A549 (cell line): ENCODE results near the gene MACROD1. TPM values are rescaled to one million over a fixed set of nuclear protein-coding genes. Genes with fewer than 3 reads are reported as not detected.
A peak's percentile ranks its signal among the peaks of the same experiment; 100 is the strongest.

Source experiments
- ATAC-seq, 2 experiments: fragments of 200-7000 bp in 1 of 2; fragments of >200 bp in 1 of 2; cut with Nextera tagmentation in 1 of 2; cut with Tn5 transposase in 1 of 2; 3 replicates each; pipeline versions ENCODE4 v1.8.0 to v1.9.1; 2018 to 2020; ENCODE audit warnings: mild to moderate bottlenecking in 1 of 2, moderate library complexity in 1 of 2
- CTCF ChIA-PET: fragments of 300-600 bp; sonication (Branson Sonifier 250); formaldehyde crosslinking; extraction: SDS; loops from one replicate; lab custom pipeline; 2021; ENCODE audit warnings: antibody characterized with exemption, inconsistent platforms; lab: Yijun Ruan, JAX
- POLR2A ChIA-PET: fragments of 350-600 bp; formaldehyde crosslinking; extraction: SDS; loops from one replicate; lab custom pipeline; 2021; ENCODE audit warnings: antibody characterized with exemption, inconsistent platforms; lab: Yijun Ruan, JAX
- DNase-seq, 2 experiments: peaks; one replicate each; pipeline versions ENCODE4 v3.0.0 to v3.0.0-alpha.2; 2011 to 2016; ENCODE audit warnings: low read depth in 1 of 2, low spot score in 1 of 2
- FAIRE-seq: peaks from 2 replicates; lab custom pipeline; 2011; peaks lifted over from hg19 to GRCh38; lab: Jason Lieb, UNC
- H3K27ac ChIP-seq, 2 experiments: fragments of >200 bp; sonication (Bioruptor Twin); formaldehyde crosslinking; 3 replicates each; pipeline ENCODE4 v1.5.1; 2016 to 2017
- H3K4me1 ChIP-seq: fragments of >200 bp; sonication (Bioruptor Twin); formaldehyde crosslinking; 3 replicates; pipeline ENCODE4 v1.6.1; 2016
- H3K4me2 ChIP-seq: fragments of >200 bp; sonication (Bioruptor Twin); formaldehyde crosslinking; 3 replicates; pipeline ENCODE4 v1.6.1; 2016
- H3K4me3 ChIP-seq: fragments of >200 bp; sonication (Bioruptor Twin); formaldehyde crosslinking; 3 replicates; pipeline ENCODE4 v1.5.1; 2016
- H3K9me3 ChIP-seq: fragments of >200 bp; sonication (Bioruptor Twin); formaldehyde crosslinking; 3 replicates; pipeline ENCODE4 v1.6.1; 2016
- ATOH8 ChIP-seq: fragments of 250-450 bp; sonication (Bioruptor Pico); IDR thresholded peaks from 2 replicates; pipeline ENCODE4 v1.5.0; 2020; ENCODE audit warnings: low read depth, mild to moderate bottlenecking, moderate library complexity
- CBX8 ChIP-seq: fragments of 200-600 bp; sonication (generic); IDR thresholded peaks from 2 replicates; pipeline ENCODE4 v1.6.1; 2016
- CHD2 ChIP-seq: fragments of 150-350 bp; IDR thresholded peaks from 2 replicates; pipeline ENCODE4 v1.6.1; 2014; ENCODE audit warnings: low read length; ENCODE audit not compliant: partially characterized antibody
- ESRRA ChIP-seq: fragments of 150-350 bp; IDR thresholded peaks from 2 replicates; pipeline ENCODE4 v1.6.1; 2014; ENCODE audit warnings: mild to moderate bottlenecking, low read length, borderline replicate concordance
- FOSB ChIP-seq: fragments of 250-450 bp; sonication (Bioruptor Pico); IDR thresholded peaks from 2 replicates; pipeline ENCODE4 v1.5.0; 2020; ENCODE audit warnings: mild to moderate bottlenecking, moderate library complexity
- FOSL2 ChIP-seq, 2 experiments: fragments of 450-650 bp in 1 of 2; fragments of >200 bp in 1 of 2; sonication (Bioruptor Twin) in 1 of 2; formaldehyde crosslinking; IDR thresholded peaks; 2 replicates each; pipeline versions ENCODE4 v1.5.0 to v1.6.1; 2016 to 2020; ENCODE audit warnings: mild to moderate bottlenecking in 1 of 2, moderate library complexity in 1 of 2
- HES2 ChIP-seq: fragments of >200 bp; sonication (Bioruptor Twin); formaldehyde crosslinking; IDR thresholded peaks from 2 replicates; pipeline ENCODE4 v1.6.1; 2016
- HEYL ChIP-seq: fragments of 250-450 bp; sonication (Bioruptor Pico); IDR thresholded peaks from 2 replicates; pipeline ENCODE4 v1.8.0; 2021; ENCODE audit warnings: mild to moderate bottlenecking, moderate library complexity
- HOXB5 ChIP-seq: fragments of 250-450 bp; sonication (Bioruptor Pico); IDR thresholded peaks from 2 replicates; pipeline ENCODE4 v1.5.0; 2020; ENCODE audit warnings: mild to moderate bottlenecking, moderate library complexity
- KDM1A ChIP-seq: fragments of 200-600 bp; sonication (generic); IDR thresholded peaks from 2 replicates; pipeline ENCODE4 v1.6.1; 2016; ENCODE audit warnings: low read depth, mild to moderate bottlenecking
- MYC ChIP-seq: IDR thresholded peaks from 2 replicates; pipeline ENCODE4 v1.6.1; 2012; ENCODE audit warnings: mild to moderate bottlenecking, inconsistent platforms, low read length, improper control_type of control experiment, borderline replicate concordance
- NPAS2 ChIP-seq: fragments of 250-450 bp; sonication (Bioruptor Pico); IDR thresholded peaks from 2 replicates; pipeline ENCODE4 v1.8.0; 2022; ENCODE audit warnings: mild to moderate bottlenecking, moderate library complexity, borderline replicate concordance
- PHF8 ChIP-seq: fragments of 200-600 bp; sonication (generic); IDR thresholded peaks from 2 replicates; pipeline ENCODE4 v1.6.1; 2016; ENCODE audit warnings: low read depth, mild to moderate bottlenecking, antibody characterized with exemption, moderate library complexity, borderline replicate concordance
- RAD21 ChIP-seq, 2 experiments: fragments of >200 bp in 1 of 2; sonication (Bioruptor Twin) in 1 of 2; formaldehyde crosslinking in 1 of 2; IDR thresholded peaks in 1 of 2; conservative IDR thresholded peaks in 1 of 2; 2 replicates in 1 of 2; 3 replicates in 1 of 2; pipeline ENCODE4 v1.6.1; 2012 to 2018; ENCODE audit warnings: inconsistent platforms in 1 of 2
- RARB ChIP-seq: fragments of 250-450 bp; sonication (Bioruptor Pico); IDR thresholded peaks from 2 replicates; pipeline ENCODE4 v1.8.0; 2021; ENCODE audit warnings: mild to moderate bottlenecking, moderate library complexity
- RFX5 ChIP-seq: fragments of 450-650 bp; IDR thresholded peaks from 2 replicates; pipeline ENCODE4 v1.7.1; 2014; ENCODE audit warnings: antibody characterized with exemption, mild to moderate bottlenecking, moderate library complexity
- TP53 ChIP-seq: fragments of 250-450 bp; sonication (Bioruptor Pico); IDR thresholded peaks from 2 replicates; pipeline ENCODE4 v1.5.0; 2021; ENCODE audit warnings: mild to moderate bottlenecking, moderate library complexity
- ZC3H11A ChIP-seq: fragments of 450-650 bp; IDR thresholded peaks from 2 replicates; pipeline ENCODE4 v1.6.1; 2014; ENCODE audit warnings: antibody characterized with exemption, mild to moderate bottlenecking
- WGBS: methylation state at CpG from one replicate; pipeline ENCODE4 v1.1.6; 2017; ENCODE audit errors: missing lambda C conversion rate; 5-methylcytosine and 5-hydroxymethylcytosine counted together
- polyA plus RNA-seq, 4 experiments: library from polyadenylated mRNA; depleted of rRNA in 3 of 4; stranded (reverse); fragments of >200 nt; fragmentation: RNase III in 1 of 4; extraction: RNeasy Plus Mini Kit Qiagen cat#74134 plus additional on column Dnase treatment in 1 of 4; gene quantifications; 2 replicates in 3 of 4; 3 replicates in 1 of 4; pipeline ENCODE4 v1.2.3, GENCODE V29; 2011 to 2017
- TF ChIP-seq, protein P1 (sequence below): fragments of 450-650 bp; IDR thresholded peaks from 2 replicates; pipeline ENCODE4 v1.6.1; 2014; ENCODE audit warnings: antibody characterized with exemption

Gene MACROD1
- polyA plus RNA-seq, 2 of the 4 experiments (the other 2 are of a cell fraction), result 15.1 to 16.6 TPM

GRCh38 chr11:64081745-64082442, 84.0 kb downstream of the MACROD1 start:
- H3K9me3 ChIP-seq, result no peaks in the 10 kb centered on the region
- TF ChIP-seq FOSL2 (IDR thresholded peaks at IDR 0.05) (no peak), FOSL2 (CRISPR knock-in tag; IDR thresholded peaks at IDR 0.05) (no peak), KDM1A (peak; percentile 67; the same call in 1 of the 2 replicates)
- DNase-seq, result no peak
- no peak overlapping the region for H3K4me3 ChIP-seq
- 0 out of 6 replicates have a peak overlapping the region, but pooled peaks of 1 of the 2 experiments have one; percentile 6 for H3K27ac ChIP-seq
- no peak overlapping the region for H3K4me2 ChIP-seq
- CTCF ChIA-PET, result interaction anchor here (0.9 to 2.2 kb wide), 2 partner anchors 9 to 13 kb away, joined by 3 to 5 read pairs; no protein-coding TSS in a partner anchor
- ATAC-seq, result no peak
- FAIRE-seq, result no peak
- H3K4me1 ChIP-seq, result peaks cover 32% of the 10 kb centered on the region
- POLR2A ChIA-PET, result no interaction called here
- WGBS, result 84% methylated on average over 25 of the region's 27 CpGs

- Histone ChIP-seq H3K4me2 (no peak overlapping the region), H3K9me3 (no peaks in the 10 kb centered on the region), H3K27ac (no peak overlapping the region), H3K4me1 (peaks cover 17% of the 10 kb centered on the region), H3K4me3 (no peak overlapping the region)
- POLR2A ChIA-PET, result no interaction called here
- no peak for TF ChIP-seq PHF8
- no peak for TF ChIP-seq CBX8
- no peak for TF ChIP-seq ESRRA
- no peak for TF ChIP-seq ATOH8 (CRISPR knock-in tag)
- TF ChIP-seq RFX5, result no peak
- TF ChIP-seq, protein P1, sequence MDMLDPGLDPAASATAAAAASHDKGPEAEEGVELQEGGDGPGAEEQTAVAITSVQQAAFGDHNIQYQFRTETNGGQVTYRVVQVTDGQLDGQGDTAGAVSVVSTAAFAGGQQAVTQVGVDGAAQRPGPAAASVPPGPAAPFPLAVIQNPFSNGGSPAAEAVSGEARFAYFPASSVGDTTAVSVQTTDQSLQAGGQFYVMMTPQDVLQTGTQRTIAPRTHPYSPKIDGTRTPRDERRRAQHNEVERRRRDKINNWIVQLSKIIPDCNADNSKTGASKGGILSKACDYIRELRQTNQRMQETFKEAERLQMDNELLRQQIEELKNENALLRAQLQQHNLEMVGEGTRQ, result no peak
- WGBS, result 75% methylated on average over 10 of the region's 10 CpGs
- no peak for DNase-seq
- no peak for ATAC-seq
- CTCF ChIA-PET, result interaction anchor here (1.4 kb wide), 1 partner anchor 69 kb away, joined by 4 read pairs; no protein-coding TSS in a partner anchor
- FAIRE-seq, result no peak
Measured at GRCh38 chr11:64080390-64080789, 85.5 kb downstream of the MACROD1 start.

DNA sequence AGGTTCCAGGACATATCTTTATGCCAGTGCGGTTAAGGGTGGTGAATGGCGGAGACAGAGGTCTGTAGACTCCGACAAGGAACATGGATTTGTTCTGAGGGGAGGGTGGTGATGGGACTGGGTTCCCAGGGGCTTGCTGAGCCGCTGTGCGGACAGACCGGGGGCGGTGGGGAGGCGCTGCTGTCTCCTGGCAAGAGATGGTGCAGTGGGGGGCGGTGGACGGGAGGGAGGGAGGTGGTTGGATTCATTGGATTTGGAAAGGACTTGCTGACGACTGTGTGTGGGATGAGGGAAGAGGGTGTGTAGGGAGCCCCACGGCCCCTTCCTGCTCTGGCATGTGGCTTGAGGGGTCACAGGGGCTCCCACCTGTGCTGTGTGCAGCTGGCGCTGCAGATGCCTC, 87.0 kb downstream of the MACROD1 start:
- H3K9me3 ChIP-seq, result no peaks in the 10 kb centered on the region
- H3K4me3 ChIP-seq, result no peak overlapping the region
- TF ChIP-seq FOSL2 (IDR thresholded peaks at IDR 0.05) (no peak), FOSL2 (CRISPR knock-in tag; IDR thresholded peaks at IDR 0.05) (no peak), HEYL (CRISPR knock-in tag) (no peak), NPAS2 (CRISPR knock-in tag) (no peak), TP53 (CRISPR knock-in tag) (no peak), RFX5 (no peak), RAD21 (conservative IDR thresholded peaks at IDR 0.05 in 1 of 2, IDR thresholded peaks at IDR 0.05 in 1 of 2) (no peak), MYC (no peak), CHD2 (no peak), ZC3H11A (no peak), FOSB (CRISPR knock-in tag) (no peak), RARB (CRISPR knock-in tag) (no peak), HOXB5 (no peak), HES2 (no peak)
- TF ChIP-seq, all 56 proteins: peak for 0
- Histone ChIP-seq H3K4me2 (no peak overlapping the region), H3K27ac (no peak overlapping the region), H3K4me1 (peaks cover 2% of the 10 kb centered on the region; the same call in 1 of the 3 replicates)
- ChIA-PET CTCF (interaction anchor here (1.1 kb wide), 1 partner anchor 67 kb away, joined by 3 read pairs; no protein-coding TSS in a partner anchor), POLR2A (no interaction called here)
- ATAC-seq, result no peak
- no peak for DNase-seq
- WGBS, result 81% methylated on average over 10 of the region's 13 CpGs
- no peak for FAIRE-seq
